Transverse colon (tissue), 4 donors: Measurements from ENCODE around the gene WRNIP1.

ENCODE experiments used
- CTCF ChIP-seq, 5 experiments: fragments of 200-600 bp in 3 of 5; fragments of 450-650 bp in 2 of 5; sonication (generic) in 3 of 5; IDR thresholded peaks; 1 replicate in 2 of 5; 2 replicates in 3 of 5; pipeline ENCODE4 v1.5.1; 2016 to 2017; ENCODE audit warnings: antibody characterized with exemption in 5 of 5, inconsistent platforms in 3 of 5, mild to moderate bottlenecking in 2 of 5, moderate library complexity in 1 of 5
- EP300 ChIP-seq: sonication (generic); formaldehyde crosslinking; IDR thresholded peaks from one replicate; pipeline ENCODE4 v1.6.1; 2017; ENCODE audit warnings: antibody characterized with exemption, low read depth
- POLR2A ChIP-seq: fragments of 450-650 bp; IDR thresholded peaks from one replicate; pipeline ENCODE4 v1.6.1; 2016; ENCODE audit warnings: antibody characterized with exemption, mild to moderate bottlenecking, moderate library complexity
- POLR2AphosphoS5 ChIP-seq, 3 donors: sonication (generic); formaldehyde crosslinking; IDR thresholded peaks; one replicate each; pipeline ENCODE4 v1.6.1; 2016; ENCODE audit warnings: antibody characterized with exemption in 3 of 3

- TF ChIP-seq CTCF (IDR thresholded peaks at IDR 0.05) (no peak), POLR2A (no peak), POLR2AphosphoS5 (IDR thresholded peaks at IDR 0.05) (no peak), EP300 (no peak)
These were observed 11.4 kb upstream of the WRNIP1 start for GRCh38 chr6:2753743-2754142.
